ENCODE measurements around the gene MAFF. TPM values are rescaled to one million over a fixed set of nuclear protein-coding genes. Genes with fewer than 3 reads are reported as not detected.

The MAFF gene
- polyA plus RNA-seq, 1 of the 3 experiments (the other 2 are of a cell fraction): 7.9 TPM

- TF ChIP-seq USF2 (IDR thresholded peaks at IDR 0.05; ENCODE audit: borderline replicate concordance, low read depth, low read length) (no peak), FOSL2 (IDR thresholded peaks at IDR 0.05; ENCODE audit: borderline replicate concordance, low read depth) (no peak), SIN3A (IDR thresholded peaks at IDR 0.05; ENCODE audit: borderline replicate concordance, low read depth, low read length) (no peak), NFIC (IDR thresholded peaks at IDR 0.05; ENCODE audit: borderline replicate concordance) (no peak), FOXJ3 (CRISPR knock-in tag; IDR thresholded peaks at IDR 0.05) (no peak), EP300 (IDR thresholded peaks at IDR 0.05; ENCODE audit: borderline replicate concordance in 1 of 2, low read depth in 1 of 2, low read length in 1 of 2) (no peak)
Measured at GRCh38 chr22:38164551-38164918, 37.3 kb upstream of the MAFF start (continued).

GRCh38 chr22:38165922-38166593, 35.7 kb upstream of the MAFF start:
- DNase-seq: no peak
- Histone ChIP-seq H4K20me1 (ENCODE audit: insufficient read depth) (no peaks in the 10 kb centered on the region), H3K36me3 (replicated peaks in 1 of 2; ENCODE audit: control insufficient read depth in 1 of 2, insufficient read depth in 2 of 2, low read length in 1 of 2) (no peaks in the 10 kb centered on the region), H3K9me2 (no peaks in the 10 kb centered on the region), H3K9me3 (no peaks in the 10 kb centered on the region), H3K4me1 (ENCODE audit: control insufficient read depth in 1 of 2, insufficient read depth in 2 of 2, low read depth in 1 of 2, low read length in 1 of 2) (peaks cover 0 to 35% of the 10 kb centered on the region in 2 experiments; a peak in 1 of 4 replicates), H3K4me2 (no peak overlapping the region), H3F3A (replicated peaks; ENCODE audit: insufficient read depth) (no peaks in the 10 kb centered on the region), H3K27me3 (ENCODE audit: insufficient read depth) (no peaks in the 10 kb centered on the region), H3K4me3 (ENCODE audit: low read depth in 2 of 2, low read length in 1 of 2) (no peak overlapping the region), H3K9ac (no peak overlapping the region), H3K27ac (ENCODE audit: low read depth in 2 of 2, low read length in 1 of 2) (no peak overlapping the region), H2AFZ (ENCODE audit: low read depth) (no peak overlapping the region), H3K79me2 (ENCODE audit: insufficient read depth) (no peaks in the 10 kb centered on the region)
- CTCF ChIA-PET: interaction anchor here (2.0 kb wide), 1 partner anchor 52 kb away, joined by 7 read pairs; no protein-coding TSS in a partner anchor
- whole genome bisulfite sequencing (ENCODE audit: low lambda C conversion rate): 83% methylated on average over 7 of the region's 13 CpGs
- TF ChIP-seq ELF1 (IDR thresholded peaks at IDR 0.05): no peak
- TF ChIP-seq POLR2AphosphoS5 (IDR thresholded peaks at IDR 0.05; ENCODE audit: low read depth, low read length): no peak
- TF ChIP-seq CTCF (IDR thresholded peaks at IDR 0.05): no peak
- no peak for TF ChIP-seq FOSL2 (IDR thresholded peaks at IDR 0.05; ENCODE audit: borderline replicate concordance, low read depth)
- TF ChIP-seq FOXM1 (IDR thresholded peaks at IDR 0.05; ENCODE audit: low read depth): no peak
- no peak for TF ChIP-seq NRF1 (IDR thresholded peaks at IDR 0.05; ENCODE audit: low read depth, low read length)
- no peak for TF ChIP-seq SIN3A (IDR thresholded peaks at IDR 0.05; ENCODE audit: borderline replicate concordance, low read depth, low read length)
- TF ChIP-seq SMC3 (IDR thresholded peaks at IDR 0.05; ENCODE audit: low read depth, low read length): no peak
- no peak for TF ChIP-seq RAD21 (IDR thresholded peaks at IDR 0.05; ENCODE audit: low read length)
- no peak for TF ChIP-seq REST (IDR thresholded peaks at IDR 0.05; ENCODE audit: low read depth, low read length)
- POLR2A ChIA-PET: no interaction called here
